M059J (cell line): ENCODE measurements around the gene CCDC59. TPM values are rescaled to one million over a fixed set of nuclear protein-coding genes. Genes with fewer than 3 reads are reported as not detected.

Source experiments
- DNase-seq: peaks from one replicate; pipeline ENCODE4 v3.0.0-alpha.2; 2012; ENCODE audit warnings: low read depth
- total RNA-seq: library from RNA; depleted of rRNA; stranded (reverse); fragments of >200 nt; shearing (Covaris generic); gene quantifications from 2 replicates; pipeline ENCODE4 v1.2.3, GENCODE V29; 2014; rRNA removed

CCDC59 gene
- total RNA-seq, 1 experiment from 2014 or later: 101 TPM

GRCh38 chr12:82319276-82319675 lies 38.9 kb downstream of the CCDC59 start:
- DNase-seq: no peak

GRCh38 chr12:82314406-82314892 lies 43.7 kb downstream of the CCDC59 start:
- DNase-seq: no peak

Other genes with a start within 250 kb of the CCDC59 start
- gene METTL25, start 142 bp upstream of the CCDC59 start, total RNA-seq: 2.6 and 2.7 TPM in 2 replicates